T-cell (primary cell): ENCODE measurements around the gene ABI1. TPM values are rescaled to one million over a fixed set of nuclear protein-coding genes. Genes with fewer than 3 reads are reported as not detected.

ENCODE experiments used
- ATAC-seq, 4 experiments: fragments of 200-7000 bp in 3 of 4; fragments of 150-1000 bp in 1 of 4; cut with Tn5 transposase; replicated peaks in 1 of 4; 1 replicate in 3 of 4; 2 replicates in 1 of 4; pipeline ENCODE4 v1.10.0; 2021; ENCODE audit warnings: moderate library complexity in 3 of 4, mild to moderate bottlenecking in 2 of 4, moderate number of reproducible peaks in 1 of 4
- CTCF ChIA-PET, 2 donors: fragments of 300-600 bp; sonication (Branson Sonifier 250); formaldehyde crosslinking; loops; one replicate each; lab custom pipeline; 2022; ENCODE audit warnings: antibody characterized with exemption in 2 of 2; lab: Charles Lee
- POLR2A ChIA-PET, 2 donors: fragments of 300-600 bp; sonication (Branson Sonifier 250); formaldehyde crosslinking; loops; one replicate each; lab custom pipeline; 2022; ENCODE audit warnings: antibody characterized with exemption in 2 of 2; lab: Charles Lee
- DNase-seq, 35 experiments: peaks; one replicate each; pipeline versions ENCODE4 v3.0.0 to v3.0.0-alpha.2; 2013 to 2023
- H3K27ac ChIP-seq: one replicate; pipeline ENCODE4 v1.5.1; 2013; ENCODE audit warnings: low read length
- H3K27me3 ChIP-seq, 2 experiments: replicated peaks in 1 of 2; 1 replicate in 1 of 2; 2 replicates in 1 of 2; pipeline versions ENCODE4 v1.6.1 to v1.7.0; 2013; ENCODE audit warnings: low read length in 1 of 2, mixed read lengths in 1 of 2; ENCODE audit not compliant: control insufficient read depth in 2 of 2, insufficient read depth in 2 of 2; ENCODE audit errors: extremely low read depth in 1 of 2
- H3K36me3 ChIP-seq, 2 donors: 1 replicate in 1 of 2; 2 replicates in 1 of 2; pipeline versions ENCODE4 v1.6.1 to v1.7.0; 2013; ENCODE audit warnings: low read length in 1 of 2; ENCODE audit not compliant: control insufficient read depth in 2 of 2, insufficient read depth in 1 of 2; ENCODE audit errors: extremely low read depth in 1 of 2
- H3K4me1 ChIP-seq, 2 experiments: 1 replicate in 1 of 2; 2 replicates in 1 of 2; pipeline versions ENCODE4 v1.6.1 to v1.7.0; 2013; ENCODE audit warnings: low read length in 2 of 2, mixed read lengths in 1 of 2; ENCODE audit not compliant: insufficient read depth in 2 of 2, control insufficient read depth in 1 of 2; ENCODE audit errors: extremely low read depth in 1 of 2
- H3K4me3 ChIP-seq, 2 donors: 1 replicate in 1 of 2; 2 replicates in 1 of 2; pipeline versions ENCODE4 v1.5.1 to v1.7.0; 2013; ENCODE audit warnings: mild to moderate bottlenecking in 2 of 2, low read length in 1 of 2, moderate library complexity in 1 of 2; ENCODE audit not compliant: control insufficient read depth in 1 of 2; ENCODE audit errors: extremely low read depth in 1 of 2
- H3K9me3 ChIP-seq: 2 replicates; pipeline ENCODE4 v1.7.0; 2013
- H3K27ac Mint-ChIP-seq, 2 donors: one replicate each; pipeline ENCODE4 v1.8.0; 2020 to 2021; ENCODE audit warnings: mild to moderate bottlenecking in 2 of 2, mixed read lengths in 2 of 2
- H3K27me3 Mint-ChIP-seq, 2 donors: one replicate each; pipeline ENCODE4 v1.8.0; 2021 to 2022; ENCODE audit warnings: mixed read lengths in 2 of 2
- H3K36me3 Mint-ChIP-seq: one replicate; pipeline ENCODE4 v1.8.0; 2021; ENCODE audit warnings: mixed read lengths
- H3K4me1 Mint-ChIP-seq, 3 donors: one replicate each; pipeline ENCODE4 v1.8.0; 2020 to 2022; ENCODE audit warnings: mixed read lengths in 3 of 3, mild to moderate bottlenecking in 1 of 3
- H3K4me3 Mint-ChIP-seq, 3 donors: one replicate each; pipeline ENCODE4 v1.8.0; 2020 to 2022; ENCODE audit warnings: mild to moderate bottlenecking in 3 of 3, mixed read lengths in 3 of 3, moderate library complexity in 3 of 3
- H3K9me3 Mint-ChIP-seq, 3 donors: one replicate each; pipeline ENCODE4 v1.8.0; 2020 to 2022; ENCODE audit warnings: mixed read lengths in 3 of 3
- WGBS: methylation state at CpG from one replicate; pipeline ENCODE4 v1.1.5; 2013; ENCODE audit warnings: missing lambda C conversion rate; ENCODE audit not compliant: insufficient coverage; 5-methylcytosine and 5-hydroxymethylcytosine counted together
- total RNA-seq, 35 experiments: library from RNA in 6 of 35; stranded (reverse) in 6 of 35; fragments of 120-200 nt in 1 of 35; gene quantifications; one replicate each; pipeline versions ENCODE4 v1.2.1 to v1.2.4 and lab custom pipeline; 2013 to 2026

The ABI1 gene
- total RNA-seq, 5 donors from 2014 or later (not counting 1 experiment from before 2014, with no cell fraction given): 51.9 to 78.8 (median 60.0) TPM

DNA sequence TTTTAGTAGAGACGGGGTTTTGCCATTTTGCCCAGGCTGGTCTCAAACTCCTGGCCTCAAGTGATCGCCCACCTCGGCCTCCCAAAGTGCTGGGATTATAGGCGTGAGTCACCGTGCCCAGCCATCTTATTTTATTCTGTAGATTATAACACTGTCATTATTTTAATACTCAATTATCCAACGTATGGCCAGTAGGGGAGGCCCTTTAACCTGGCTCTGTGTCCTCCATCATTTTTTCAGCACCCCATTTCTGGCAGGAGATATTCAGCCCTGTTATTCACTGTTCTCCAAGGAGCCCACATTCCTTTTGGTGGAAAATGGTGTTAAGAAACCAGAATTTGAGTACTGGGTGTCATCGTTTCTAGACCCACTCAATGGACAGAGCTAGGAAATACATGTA, 131.8 kb downstream of the ABI1 start:
- POLR2A ChIA-PET: no interaction called here
- WGBS: 100% methylated on average over 1 of the region's 7 CpGs
- peaks cover 25% of the 10 kb centered on the region for H3K36me3 Mint-ChIP-seq

DNA sequence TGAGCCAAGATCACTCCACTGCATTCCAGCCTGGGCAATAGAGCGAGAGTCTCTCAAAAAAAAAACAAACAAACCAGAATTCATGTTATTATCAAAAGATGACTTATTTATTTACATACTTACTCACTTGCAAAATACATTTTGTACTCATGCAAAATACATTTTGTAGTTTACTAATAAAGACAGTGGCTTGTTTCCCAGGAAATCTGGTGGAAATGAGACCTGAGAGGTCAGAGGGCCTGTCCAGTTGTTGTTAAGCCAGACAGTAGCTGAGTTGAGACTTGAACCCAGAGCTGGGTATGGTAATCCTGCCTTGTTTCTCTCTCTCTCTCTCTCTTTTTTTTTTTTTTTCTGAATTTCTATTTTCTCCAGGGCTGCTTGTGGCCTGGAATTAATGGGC, 133.8 kb downstream of the ABI1 start:
- H3K9me3 ChIP-seq: no peaks in the 10 kb centered on the region
- H3K4me3 Mint-ChIP-seq: no peak overlapping the region
- H3K27me3 ChIP-seq: no peaks in the 10 kb centered on the region
- ATAC-seq (no peak), DNase-seq (no peak)
- H3K4me3 ChIP-seq: no peak overlapping the region
- H3K4me1 ChIP-seq: peaks cover 0 to 4% of the 10 kb centered on the region in 2 experiments
- H3K9me3 Mint-ChIP-seq: no peaks in the 10 kb centered on the region
- no peaks in the 10 kb centered on the region for H3K27me3 Mint-ChIP-seq
- peaks cover 26% of the 10 kb centered on the region for H3K36me3 Mint-ChIP-seq
- H3K4me1 Mint-ChIP-seq: peaks cover 4 to 5% (median 4%) of the 10 kb centered on the region in 3 donors
- no peak overlapping the region for H3K27ac Mint-ChIP-seq
- CTCF ChIA-PET: interaction anchor here (0.6 to 2.9 kb wide), 24 partner anchors 8 to 1090 kb away, joined by 3 to 58 read pairs (median 4); partner anchors contain the start of gene PDSS1 (in 1 of the 2)
- H3K36me3 ChIP-seq: peaks cover 3 to 7% of the 10 kb centered on the region in 2 donors
- WGBS: no CpG with 5 or more reads among the region's 1 CpG
- POLR2A ChIA-PET: interaction anchor here (0.6 to 0.7 kb wide), 2 partner anchors 23 to 416 kb away, joined by 5 to 9 read pairs; no protein-coding TSS in a partner anchor
- no peak overlapping the region for H3K27ac ChIP-seq

More for the DNA sequence above, 131.8 kb downstream of the ABI1 start:
- CTCF ChIA-PET: interaction anchor here (0.6 to 0.7 kb wide), 3 partner anchors 58 to 1215 kb away, joined by 3 to 4 read pairs (median 3); no protein-coding TSS in a partner anchor
- Mint-ChIP-seq H3K27me3 (no peaks in the 10 kb centered on the region), H3K27ac (no peak overlapping the region), H3K4me1 (peaks cover 3 to 5% (median 4%) of the 10 kb centered on the region in 3 donors), H3K4me3 (no peak overlapping the region), H3K9me3 (no peaks in the 10 kb centered on the region)
- H3K9me3 ChIP-seq: no peaks in the 10 kb centered on the region
- no peak overlapping the region for H3K27ac ChIP-seq
- no peak overlapping the region for H3K4me3 ChIP-seq
- H3K4me1 ChIP-seq: no peaks in the 10 kb centered on the region
- ATAC-seq: no peak
- peaks cover 5 to 16% of the 10 kb centered on the region in 2 donors for H3K36me3 ChIP-seq
- DNase-seq: no peak
- no peaks in the 10 kb centered on the region for H3K27me3 ChIP-seq

- Mint-ChIP-seq H3K4me1 (peaks cover 5 to 13% (median 13%) of the 10 kb centered on the region in 3 donors), H3K9me3 (no peaks in the 10 kb centered on the region), H3K27ac (no peak overlapping the region), H3K4me3 (no peak overlapping the region), H3K27me3 (no peaks in the 10 kb centered on the region), H3K36me3 (peaks cover 23% of the 10 kb centered on the region)
- Histone ChIP-seq H3K9me3 (no peaks in the 10 kb centered on the region), H3K4me3 (no peak overlapping the region), H3K27ac (no peak overlapping the region), H3K27me3 (no peaks in the 10 kb centered on the region), H3K36me3 (peaks cover 0 to 7% of the 10 kb centered on the region in 2 donors), H3K4me1 (peaks cover 0 to 12% of the 10 kb centered on the region in 2 experiments)
- ChIA-PET CTCF (interaction anchor here (0.5 to 2.9 kb wide), 27 partner anchors 8 to 1473 kb away, joined by 3 to 58 read pairs (median 4); partner anchors contain the start of genes ABI1 (in 1 of the 2) and PDSS1 (in 1 of the 2)), POLR2A (interaction anchor here in 1 of 2 donors (0.6 to 1.2 kb wide), 3 partner anchors 156 to 284 kb away, joined by 3 to 4 read pairs (median 3); no protein-coding TSS in a partner anchor)
- WGBS: 100% methylated on average over 2 of the region's 8 CpGs
- peak in 3 of 4 experiments; percentile 42 to 58 (median 52) for ATAC-seq
- DNase-seq: peak in 31 of 35 experiments; percentile 12 to 75 (median 35)
Measured at GRCh38 chr10:26725837-26726727, 134.7 kb downstream of the ABI1 start.

DNA sequence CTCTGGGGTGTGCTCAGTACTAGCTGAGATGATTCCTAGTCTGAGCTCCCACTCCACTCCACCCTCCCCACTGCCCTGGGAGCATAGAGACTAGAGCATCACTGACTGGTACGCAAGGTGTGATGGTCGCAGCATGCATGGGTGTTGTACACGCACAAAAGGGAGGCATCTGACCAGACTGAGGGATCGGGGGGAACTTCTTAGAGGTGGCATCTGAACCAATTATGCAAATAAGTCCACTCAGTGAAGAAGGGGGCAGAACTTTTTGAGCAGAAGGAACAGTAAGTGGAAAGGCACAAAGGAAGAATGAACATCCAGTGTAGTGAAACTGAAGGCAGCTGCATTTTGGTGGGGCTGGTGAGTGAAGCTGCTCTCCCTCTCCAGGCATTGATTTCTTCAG, 137.7 kb downstream of the ABI1 start:
- Mint-ChIP-seq H3K4me3 (no peak overlapping the region), H3K36me3 (peaks cover 34% of the 10 kb centered on the region), H3K27ac (peak overlapping the region in 1 of 2 donors; percentile 60), H3K4me1 (peaks cover 5 to 19% (median 17%) of the 10 kb centered on the region in 3 donors), H3K9me3 (no peaks in the 10 kb centered on the region), H3K27me3 (no peaks in the 10 kb centered on the region)
- Histone ChIP-seq H3K4me3 (no peak overlapping the region), H3K9me3 (no peaks in the 10 kb centered on the region), H3K4me1 (peaks cover 0 to 15% of the 10 kb centered on the region in 2 experiments), H3K27me3 (no peaks in the 10 kb centered on the region), H3K36me3 (peaks cover 0 to 7% of the 10 kb centered on the region in 2 donors), H3K27ac (no peak overlapping the region)
- ChIA-PET POLR2A (no interaction called here), CTCF (interaction anchor here in 1 of 2 donors (1.0 kb wide), 1 partner anchor 40 kb away, joined by 3 read pairs; no protein-coding TSS in a partner anchor)
- DNase-seq (no peak), ATAC-seq (no peak)
- WGBS: 100% methylated on average over 4 of the region's 4 CpGs

DNA sequence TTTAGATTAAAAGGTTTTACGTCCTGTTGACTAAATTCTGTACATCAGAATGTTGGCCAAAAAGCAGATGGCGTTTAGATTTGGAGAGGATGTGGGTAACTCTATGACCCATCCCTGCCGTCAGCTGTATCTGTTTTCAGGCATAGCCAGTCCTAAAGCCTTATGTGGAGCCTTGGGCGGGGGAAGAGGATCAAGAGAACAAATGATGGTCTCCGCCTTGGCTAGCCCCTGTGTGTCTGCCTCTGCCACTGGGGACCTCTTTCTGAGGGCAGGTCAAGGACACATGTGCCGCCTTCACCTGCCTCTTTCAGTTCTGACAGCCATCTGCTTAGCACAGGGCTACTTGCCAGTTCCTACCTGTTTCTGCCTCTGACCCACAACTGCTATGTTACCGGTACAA, 139.2 kb downstream of the ABI1 start:
- H3K4me3 ChIP-seq: no peak overlapping the region
- ChIA-PET POLR2A (no interaction called here), CTCF (no interaction called here)
- peak overlapping the region; percentile 90 to 93 for H3K27ac Mint-ChIP-seq
- peaks cover 3 to 10% of the 10 kb centered on the region in 2 donors for H3K36me3 ChIP-seq
- H3K4me1 ChIP-seq: peaks cover 0 to 15% of the 10 kb centered on the region in 2 experiments
- peak overlapping the region; percentile 83 for H3K27ac ChIP-seq
- no peaks in the 10 kb centered on the region for H3K9me3 ChIP-seq
- H3K27me3 Mint-ChIP-seq: no peaks in the 10 kb centered on the region
- no peaks in the 10 kb centered on the region for H3K27me3 ChIP-seq
- WGBS: 45% methylated on average over 6 of the region's 7 CpGs
- H3K36me3 Mint-ChIP-seq: peaks cover 31% of the 10 kb centered on the region
- peaks cover 5 to 19% (median 17%) of the 10 kb centered on the region in 3 donors for H3K4me1 Mint-ChIP-seq
- peak; percentile 8 to 71 (median 50) for DNase-seq
- no peak overlapping the region for H3K4me3 Mint-ChIP-seq
- peak; percentile 82 to 96 (median 87) for ATAC-seq
- no peaks in the 10 kb centered on the region for H3K9me3 Mint-ChIP-seq

- no peak overlapping the region for H3K27ac Mint-ChIP-seq
- Histone ChIP-seq H3K27ac (no peak overlapping the region), H3K9me3 (no peaks in the 10 kb centered on the region), H3K27me3 (no peaks in the 10 kb centered on the region), H3K4me1 (peaks cover 0 to 15% of the 10 kb centered on the region in 2 experiments), H3K4me3 (no peak overlapping the region), H3K36me3 (peaks cover 4 to 8% of the 10 kb centered on the region in 2 donors)
- H3K9me3 Mint-ChIP-seq: no peaks in the 10 kb centered on the region
- no peak for DNase-seq
- no peak for ATAC-seq
- WGBS: no CpG with 5 or more reads among the region's 7 CpGs
- ChIA-PET CTCF (no interaction called here), POLR2A (no interaction called here)
- no peaks in the 10 kb centered on the region for H3K27me3 Mint-ChIP-seq
- peaks cover 0 to 15% (median 13%) of the 10 kb centered on the region in 3 donors for H3K4me1 Mint-ChIP-seq
- peaks cover 43% of the 10 kb centered on the region for H3K36me3 Mint-ChIP-seq
- no peak overlapping the region for H3K4me3 Mint-ChIP-seq
Measured at GRCh38 chr10:26717476-26717875, 143.3 kb downstream of the ABI1 start.
